K562 (cell line): Measurements from ENCODE around the gene SEC14L1. TPM values are rescaled to one million over a fixed set of nuclear protein-coding genes. Genes with fewer than 3 reads are reported as not detected.
A peak's percentile ranks its signal among the peaks of the same experiment; 100 is the strongest.

Experiments used
- BRF2 ChIP-seq: IDR thresholded peaks from 3 replicates; pipeline ENCODE4 v1.6.1; 2011; ENCODE audit warnings: borderline replicate concordance, mild to moderate bottlenecking; ENCODE audit not compliant: insufficient read length, insufficient read depth
- CBX1 ChIP-seq: sonication (generic); IDR thresholded peaks from 2 replicates; pipeline ENCODE4 v1.6.1; 2016; ENCODE audit warnings: antibody characterized with exemption, low read depth, mild to moderate bottlenecking
- DMBX1 ChIP-seq: fragments of 250-450 bp; sonication (Bioruptor Pico); IDR thresholded peaks from 2 replicates; pipeline ENCODE4 v1.8.0; 2022; ENCODE audit warnings: inconsistent platforms, mild to moderate bottlenecking, moderate library complexity, borderline replicate concordance
- E4F1 ChIP-seq: fragments of 250-450 bp; sonication (Bioruptor Pico); IDR thresholded peaks from 2 replicates; pipeline ENCODE4 v1.5.0; 2021; ENCODE audit warnings: mild to moderate bottlenecking, borderline replicate concordance
- ETS1 ChIP-seq: conservative IDR thresholded peaks from 2 replicates; pipeline ENCODE4 v1.6.1; 2011; ENCODE audit warnings: low read depth, mild to moderate bottlenecking, low read length; ENCODE audit not compliant: control insufficient read depth
- FOXK1 ChIP-seq: sonication (generic); formaldehyde crosslinking; IDR thresholded peaks from 2 replicates; pipeline ENCODE4 v1.8.0; 2022; ENCODE audit warnings: missing genetic modification reagents, mild to moderate bottlenecking, borderline replicate concordance
- GTF2E2 ChIP-seq: fragments of 200-800 bp; sonication (Bioruptor generic); IDR thresholded peaks from 2 replicates; pipeline ENCODE4 v1.6.1; 2016; ENCODE audit warnings: missing genetic modification characterization, missing compliant biosample characterization
- HNRNPL ChIP-seq: fragments of 200-400 bp; formaldehyde crosslinking; IDR thresholded peaks from 2 replicates; pipeline ENCODE4 v1.6.1; 2017; ENCODE audit warnings: low read depth, mild to moderate bottlenecking, low read length
- KLF10 ChIP-seq: fragments of 250-450 bp; sonication (Bioruptor Pico); IDR thresholded peaks from 2 replicates; pipeline ENCODE4 v1.6.1; 2021; ENCODE audit warnings: matching md5 sums
- NR0B1 ChIP-seq: fragments of 450-650 bp; IDR thresholded peaks from one replicate; pipeline ENCODE4 v1.6.1; 2018; ENCODE audit warnings: mild to moderate bottlenecking, moderate library complexity; ENCODE audit not compliant: partially characterized antibody
- PRDM10 ChIP-seq: fragments of 450-650 bp; IDR thresholded peaks from 2 replicates; pipeline ENCODE4 v1.6.1; 2018; ENCODE audit not compliant: partially characterized antibody
- ZFP91 ChIP-seq: sonication (generic); formaldehyde crosslinking; IDR thresholded peaks from 2 replicates; pipeline ENCODE4 v1.8.0; 2022; ENCODE audit warnings: mild to moderate bottlenecking, missing genetic modification reagents
- ZNF146 ChIP-seq: IDR thresholded peaks from one replicate; pipeline ENCODE4 v1.6.1; 2018; ENCODE audit warnings: missing compliant biosample characterization; ENCODE audit not compliant: unreplicated experiment
- ZNF76 ChIP-seq: fragments of 250-450 bp; sonication (Bioruptor Pico); IDR thresholded peaks from 2 replicates; pipeline ENCODE4 v1.4.0; 2020; ENCODE audit warnings: mild to moderate bottlenecking, moderate library complexity, borderline replicate concordance
- polyA plus RNA-seq, 8 experiments: library from polyadenylated mRNA; depleted of rRNA in 4 of 8; stranded (reverse) in 5 of 8; unstranded in 3 of 8; fragments of >200 nt; fragmentation: Nextera tagmentation in 2 of 8; fragmentation: Illumina TruSeq in 1 of 8; extraction: Ambion mirVana in 2 of 8; extraction: Trizol in 1 of 8; gene quantifications; 2 replicates each; pipeline versions ENCODE4 v1.2.1 to v1.2.3, GENCODE V29; 2011 to 2014; ENCODE audit warnings: inconsistent platforms in 1 of 8, missing spikeins in 1 of 8
- total RNA-seq, 7 experiments: library from RNA; depleted of rRNA in 6 of 7; stranded (reverse); fragments of >200 nt in 6 of 7; fragmentation: Illumina TruSeq in 2 of 7; extraction: Trizol in 2 of 7; gene quantifications; 2 replicates each; pipeline versions ENCODE4 v1.2.1 to v1.2.3, GENCODE V29; 2011 to 2021; ENCODE audit warnings: low replicate concordance in 1 of 7

The SEC14L1 gene
- total and polyA plus RNA-seq, 9 of the 15 experiments (the other 6 are each of a cell fraction or from before 2014, with no cell fraction given), result 3.1 to 39.7 (median 15.2) TPM

GRCh38 chr17:77140166-77140877 is 447 bp upstream of the SEC14L1 start (continued):
- no peak for TF ChIP-seq NR0B1
- TF ChIP-seq ZFP91, result no peak
- TF ChIP-seq HNRNPL, result 0 out of 2 replicates have a peak, but pooled peaks have one; percentile 44
- peak; percentile 20 for TF ChIP-seq ZNF146
- peak; percentile 92 for TF ChIP-seq DMBX1
- no peak for TF ChIP-seq ZNF76 (CRISPR knock-in tag)
- peak; percentile 51 for TF ChIP-seq PRDM10
- TF ChIP-seq E4F1 (CRISPR knock-in tag), result no peak
- peak; percentile 34; the same call in 1 of the 2 replicates for TF ChIP-seq GTF2E2
- TF ChIP-seq KLF10, result no peak
- TF ChIP-seq FOXK1, result no peak; the same call in 1 of the 2 replicates
- TF ChIP-seq BRF2, result no peak
- TF ChIP-seq ETS1, result 0 out of 2 replicates have a peak, but pooled peaks have one; percentile 17
- peak; percentile 59; the same call in 1 of the 2 replicates for TF ChIP-seq CBX1
